Measurements from ENCODE around the gene OSBPL10.

OSBPL10 gene

DNA sequence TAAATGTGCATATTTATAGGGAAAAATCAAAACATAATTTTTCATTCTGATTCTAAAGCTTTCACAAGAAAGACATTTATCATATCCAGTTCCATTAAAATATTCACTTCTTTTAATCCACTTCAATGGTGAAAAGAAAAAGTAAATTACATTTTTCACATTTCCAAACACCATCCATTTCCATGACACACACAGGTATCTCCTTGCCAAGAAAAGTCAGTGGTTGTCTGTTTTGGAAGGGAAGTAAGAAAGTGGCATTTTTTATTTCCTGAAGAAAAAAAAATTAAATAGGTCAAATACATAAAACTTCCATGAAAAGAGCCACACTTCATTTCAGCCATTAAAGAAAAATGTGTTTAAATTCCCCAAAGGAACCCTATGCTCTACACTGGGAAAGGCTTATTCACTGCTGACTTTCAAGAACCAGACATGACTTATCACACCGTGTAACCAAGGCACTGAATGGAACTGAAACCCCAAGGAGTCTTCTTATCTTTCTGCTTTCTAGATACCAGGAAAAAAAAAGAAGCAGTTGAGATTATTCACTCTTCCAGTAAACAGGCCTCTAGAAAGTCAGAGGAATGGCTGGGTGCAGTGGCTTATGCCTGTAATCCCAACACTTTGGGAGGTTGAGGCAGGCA is 44.5 kb downstream of the OSBPL10 start:
- no peak overlapping the region for H3K23ac ChIP-seq (ENCODE audit: low read length)
- H2BK5ac ChIP-seq (ENCODE audit: low read depth, low read length, poor library complexity) = no peak overlapping the region
- WGBS (ENCODE audit: extremely low coverage, insufficient coverage, insufficient read length) = no CpG with 5 or more reads among the region's 1 CpG
- H3K4me3 ChIP-seq (ENCODE audit: low read depth, low read length) = no peak overlapping the region
- H2BK12ac ChIP-seq (ENCODE audit: low read length) = no peak overlapping the region
- no peak overlapping the region for H4K91ac ChIP-seq (ENCODE audit: low read depth, low read length)
- no peak overlapping the region for H2BK120ac ChIP-seq (ENCODE audit: insufficient read depth, low read length, poor library complexity)
- no peaks in the 10 kb centered on the region for H3K9me3 ChIP-seq (ENCODE audit: insufficient read depth, low read depth, low read length)
- H2AFZ ChIP-seq (ENCODE audit: insufficient read depth, low read length, poor library complexity) = no peak overlapping the region
- peaks cover 7% of the 10 kb centered on the region for H3K79me2 ChIP-seq (ENCODE audit: control insufficient read depth, insufficient read depth, low read length, poor library complexity)
- H2AK5ac ChIP-seq (ENCODE audit: low read length) = no peak overlapping the region
- peaks cover 12 to 17% of the 10 kb centered on the region in 2 experiments for H3K4me1 ChIP-seq (ENCODE audit: control insufficient read depth in 1 of 2, insufficient read depth in 2 of 2, low read length in 2 of 2)
- H3K4ac ChIP-seq (ENCODE audit: low read depth, low read length) = no peak overlapping the region
- H3K36me3 ChIP-seq (ENCODE audit: control insufficient read depth in 1 of 2, insufficient read depth in 2 of 2, low read length in 2 of 2) = no peaks in the 10 kb centered on the region
- H4K12ac ChIP-seq (ENCODE audit: low read depth, low read length) = no peak overlapping the region
- H3K79me1 ChIP-seq (ENCODE audit: low read length) = peaks cover 6% of the 10 kb centered on the region
- H3K9ac ChIP-seq (ENCODE audit: low read length) = no peak overlapping the region
- H3K27me3 ChIP-seq (ENCODE audit: insufficient read depth, low read length) = no peaks in the 10 kb centered on the region
- H3K4me2 ChIP-seq (ENCODE audit: low read length) = no peak overlapping the region
- H3K18ac ChIP-seq (ENCODE audit: low read length) = no peak overlapping the region
- no peak overlapping the region for H4K8ac ChIP-seq (ENCODE audit: low read depth, low read length)
- DNase-seq = no peak
- no peak overlapping the region for H3K14ac ChIP-seq (ENCODE audit: low read length)
- no peak overlapping the region for H3K27ac ChIP-seq (ENCODE audit: low read depth, low read length)

DNA sequence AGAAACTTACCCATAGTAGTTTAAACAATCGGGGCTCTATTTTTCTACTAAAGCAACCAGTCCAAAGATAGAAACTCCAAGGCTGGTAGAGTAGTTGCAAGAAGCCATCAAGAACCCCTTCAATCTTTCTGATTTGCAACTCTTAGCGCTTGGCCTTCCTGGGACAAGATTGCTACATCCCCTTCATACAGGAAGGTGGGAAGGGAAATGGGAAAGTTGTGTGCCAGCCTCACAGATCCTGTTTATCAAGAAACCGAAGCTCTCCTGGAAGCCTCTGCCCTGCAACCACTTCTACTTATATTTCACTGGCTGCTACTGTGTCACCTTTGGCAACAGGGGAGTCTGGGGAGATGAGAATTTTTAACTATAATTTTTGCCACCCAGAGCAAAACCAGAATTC is 46.2 kb downstream of the OSBPL10 start:
- Histone ChIP-seq H3K4me1 (ENCODE audit: control insufficient read depth in 1 of 2, insufficient read depth in 2 of 2, low read length in 2 of 2) (peaks cover 12 to 17% of the 10 kb centered on the region in 2 experiments), H3K9ac (ENCODE audit: low read length) (no peak overlapping the region), H3K18ac (ENCODE audit: low read length) (no peak overlapping the region), H3K79me2 (ENCODE audit: control insufficient read depth, insufficient read depth, low read length, poor library complexity) (peaks cover 7% of the 10 kb centered on the region), H3K27ac (ENCODE audit: low read depth, low read length) (no peak overlapping the region), H2AK5ac (ENCODE audit: low read length) (no peak overlapping the region), H2BK5ac (ENCODE audit: low read depth, low read length, poor library complexity) (no peak overlapping the region), H4K91ac (ENCODE audit: low read depth, low read length) (no peak overlapping the region), H3K14ac (ENCODE audit: low read length) (no peak overlapping the region), H3K23ac (ENCODE audit: low read length) (no peak overlapping the region), H2BK120ac (ENCODE audit: insufficient read depth, low read length, poor library complexity) (no peak overlapping the region), H2AFZ (ENCODE audit: insufficient read depth, low read length, poor library complexity) (no peak overlapping the region), H3K79me1 (ENCODE audit: low read length) (peaks cover 6% of the 10 kb centered on the region), H4K8ac (ENCODE audit: low read depth, low read length) (no peak overlapping the region), H3K4me3 (ENCODE audit: low read depth, low read length) (no peak overlapping the region), H3K27me3 (ENCODE audit: insufficient read depth, low read length) (no peaks in the 10 kb centered on the region), H2BK12ac (ENCODE audit: low read length) (no peak overlapping the region), H3K9me3 (ENCODE audit: insufficient read depth, low read depth, low read length) (no peaks in the 10 kb centered on the region), H3K4ac (ENCODE audit: low read depth, low read length) (no peak overlapping the region), H3K4me2 (ENCODE audit: low read length) (no peak overlapping the region), H3K36me3 (ENCODE audit: control insufficient read depth in 1 of 2, insufficient read depth in 2 of 2, low read length in 2 of 2) (no peaks in the 10 kb centered on the region), H4K12ac (ENCODE audit: low read depth, low read length) (no peak overlapping the region)
- no peak for DNase-seq
- WGBS (ENCODE audit: extremely low coverage, insufficient coverage, insufficient read length) = no CpG with 5 or more reads among the region's 3 CpGs

DNA sequence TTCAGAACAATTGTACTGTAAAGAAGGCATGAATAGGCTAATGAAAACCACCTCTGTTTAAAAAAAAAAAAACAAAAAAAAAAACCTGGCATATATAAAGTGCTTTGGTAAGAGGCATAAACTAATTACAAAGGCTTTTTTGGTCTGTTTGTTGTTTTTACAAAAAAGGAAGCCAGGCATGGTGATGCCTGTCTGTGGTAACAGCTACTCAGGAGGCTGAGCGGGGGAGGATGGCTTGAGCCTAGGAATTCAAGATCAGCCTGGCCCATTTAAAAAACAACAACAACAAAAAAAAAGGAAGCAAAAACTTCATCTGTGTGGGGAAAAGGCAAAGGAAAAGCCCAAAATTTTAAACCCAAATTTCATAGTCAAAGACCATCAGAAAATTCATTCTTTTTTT is 47.0 kb downstream of the OSBPL10 start:
- DNase-seq = no peak
- Histone ChIP-seq H3K18ac (ENCODE audit: low read length) (no peak overlapping the region), H2AFZ (ENCODE audit: insufficient read depth, low read length, poor library complexity) (no peak overlapping the region), H3K4me1 (ENCODE audit: control insufficient read depth in 1 of 2, insufficient read depth in 2 of 2, low read length in 2 of 2) (peaks cover 6 to 13% of the 10 kb centered on the region in 2 experiments), H3K4me2 (ENCODE audit: low read length) (no peak overlapping the region), H3K27ac (ENCODE audit: low read depth, low read length) (no peak overlapping the region), H3K9me3 (ENCODE audit: insufficient read depth, low read depth, low read length) (no peaks in the 10 kb centered on the region), H3K27me3 (ENCODE audit: insufficient read depth, low read length) (no peaks in the 10 kb centered on the region), H4K8ac (ENCODE audit: low read depth, low read length) (no peak overlapping the region), H3K14ac (ENCODE audit: low read length) (no peak overlapping the region), H4K12ac (ENCODE audit: low read depth, low read length) (no peak overlapping the region), H3K9ac (ENCODE audit: low read length) (no peak overlapping the region), H4K91ac (ENCODE audit: low read depth, low read length) (no peak overlapping the region), H3K79me1 (ENCODE audit: low read length) (peaks cover 6% of the 10 kb centered on the region), H2AK5ac (ENCODE audit: low read length) (no peak overlapping the region), H3K4ac (ENCODE audit: low read depth, low read length) (no peak overlapping the region), H3K79me2 (ENCODE audit: control insufficient read depth, insufficient read depth, low read length, poor library complexity) (peaks cover 7% of the 10 kb centered on the region), H3K23ac (ENCODE audit: low read length) (no peak overlapping the region), H2BK5ac (ENCODE audit: low read depth, low read length, poor library complexity) (no peak overlapping the region), H2BK12ac (ENCODE audit: low read length) (no peak overlapping the region), H3K36me3 (ENCODE audit: control insufficient read depth in 1 of 2, insufficient read depth in 2 of 2, low read length in 2 of 2) (no peaks in the 10 kb centered on the region), H3K4me3 (ENCODE audit: low read depth, low read length) (no peak overlapping the region), H2BK120ac (ENCODE audit: insufficient read depth, low read length, poor library complexity) (no peak overlapping the region)
- no CpG with 5 or more reads among the region's 1 CpG for WGBS (ENCODE audit: extremely low coverage, insufficient coverage, insufficient read length)

DNA sequence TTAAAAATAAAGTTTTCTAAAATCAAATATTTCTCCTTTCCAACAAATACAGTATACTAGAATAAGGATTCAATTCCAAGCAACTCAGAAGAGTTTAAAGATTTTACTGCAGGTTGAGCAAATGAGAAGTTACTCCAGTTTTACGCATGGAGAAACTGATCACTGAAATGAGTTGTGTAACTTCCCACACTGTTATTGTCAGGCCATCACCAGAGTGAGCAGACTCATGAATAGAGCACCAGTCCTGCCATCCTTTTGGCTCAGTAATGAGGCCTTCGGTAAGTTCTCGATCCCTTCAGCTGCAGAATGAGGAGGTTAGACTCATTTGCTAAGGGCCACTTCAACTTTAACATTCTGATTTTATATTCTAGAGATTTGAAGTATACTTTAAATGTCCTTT is 48.1 kb downstream of the OSBPL10 start:
- no peak overlapping the region for H3K23ac ChIP-seq (ENCODE audit: low read length)
- no peaks in the 10 kb centered on the region for H3K9me3 ChIP-seq (ENCODE audit: insufficient read depth, low read depth, low read length)
- H2BK120ac ChIP-seq (ENCODE audit: insufficient read depth, low read length, poor library complexity) = no peak overlapping the region
- peak overlapping the region; percentile 62 for H3K4ac ChIP-seq (ENCODE audit: low read depth, low read length)
- H2BK5ac ChIP-seq (ENCODE audit: low read depth, low read length, poor library complexity) = peak overlapping the region; percentile 31
- no peak overlapping the region for H3K4me3 ChIP-seq (ENCODE audit: low read depth, low read length)
- no CpG with 5 or more reads among the region's 3 CpGs for WGBS (ENCODE audit: extremely low coverage, insufficient coverage, insufficient read length)
- H2AFZ ChIP-seq (ENCODE audit: insufficient read depth, low read length, poor library complexity) = no peak overlapping the region
- peaks cover 3% of the 10 kb centered on the region for H3K79me1 ChIP-seq (ENCODE audit: low read length)
- peaks cover 10 to 13% of the 10 kb centered on the region in 2 experiments for H3K4me1 ChIP-seq (ENCODE audit: control insufficient read depth in 1 of 2, insufficient read depth in 2 of 2, low read length in 2 of 2)
- peak overlapping the region; percentile 54 for H4K12ac ChIP-seq (ENCODE audit: low read depth, low read length)
- no peak overlapping the region for H2AK5ac ChIP-seq (ENCODE audit: low read length)
- peak overlapping the region; percentile 75 for H3K18ac ChIP-seq (ENCODE audit: low read length)
- H4K91ac ChIP-seq (ENCODE audit: low read depth, low read length) = no peak overlapping the region
- H3K36me3 ChIP-seq (ENCODE audit: control insufficient read depth in 1 of 2, insufficient read depth in 2 of 2, low read length in 2 of 2) = no peaks in the 10 kb centered on the region
- H2BK12ac ChIP-seq (ENCODE audit: low read length) = peak overlapping the region; percentile 94
- H3K14ac ChIP-seq (ENCODE audit: low read length) = no peak overlapping the region
- H3K27me3 ChIP-seq (ENCODE audit: insufficient read depth, low read length) = no peaks in the 10 kb centered on the region
- peaks cover 4% of the 10 kb centered on the region for H3K79me2 ChIP-seq (ENCODE audit: control insufficient read depth, insufficient read depth, low read length, poor library complexity)
- no peak overlapping the region for H4K8ac ChIP-seq (ENCODE audit: low read depth, low read length)
- DNase-seq = no peak
- H3K9ac ChIP-seq (ENCODE audit: low read length) = no peak overlapping the region
- no peak overlapping the region for H3K27ac ChIP-seq (ENCODE audit: low read depth, low read length)
- H3K4me2 ChIP-seq (ENCODE audit: low read length) = no peak overlapping the region
